HepG2 (cell line): ENCODE measurements around the gene PDE3A. TPM values are rescaled to one million over a fixed set of nuclear protein-coding genes. Genes with fewer than 3 reads are reported as not detected.

Experiments used
- ATAC-seq: fragments of 200-7000 bp; cut with Tn5 transposase; 3 replicates; pipeline ENCODE4 v1.9.1; 2020; ENCODE audit warnings: mild to moderate bottlenecking, moderate library complexity
- BruUV-seq: library from RNA; stranded (reverse); fragments of 400-500 nt; replicated peaks from 2 replicates; lab custom pipeline; 2021; lab: Mats Ljungman, UMichigan
- CTCF ChIA-PET: fragments of 300-600 bp; formaldehyde crosslinking; extraction: SDS; loops from one replicate; lab custom pipeline; 2021; ENCODE audit warnings: low total read pairs, inconsistent platforms, low intra/inter-chr PET ratio; lab: Yijun Ruan, JAX
- POLR2A ChIA-PET: fragments of 350-600 bp; sonication (Branson Sonifier 250); formaldehyde crosslinking; loops from one replicate; lab custom pipeline; 2020; ENCODE audit warnings: antibody characterized with exemption, inconsistent platforms; lab: Yijun Ruan, JAX
- DNase-seq: peaks from one replicate; pipeline ENCODE4 v3.0.0-alpha.2; 2015; ENCODE audit warnings: low spot score
- FAIRE-seq: peaks from 3 replicates; lab custom pipeline; 2011; peaks lifted over from hg19 to GRCh38; lab: Jason Lieb, UNC
- H2AFZ ChIP-seq: one replicate; pipeline ENCODE4 v1.6.1; 2011; ENCODE audit warnings: low read length, inconsistent platforms
- H3K27ac ChIP-seq: fragments of 300-600 bp; 3 replicates; pipeline ENCODE4 v1.8.0; 2011; ENCODE audit warnings: mixed run types, mild to moderate bottlenecking, mixed read lengths, low read length, inconsistent platforms; ENCODE audit not compliant: insufficient read depth; ENCODE audit errors: extremely low read length
- H3K27me3 ChIP-seq, 2 experiments: fragments of 200-600 bp in 1 of 2; 2 replicates in 1 of 2; 3 replicates in 1 of 2; pipeline versions ENCODE4 v1.6.0 to v1.8.0; 2011; ENCODE audit warnings: low read length in 2 of 2, mild to moderate bottlenecking in 2 of 2, moderate library complexity in 2 of 2, inconsistent platforms in 1 of 2; ENCODE audit not compliant: insufficient read depth in 2 of 2, control insufficient read depth in 1 of 2
- H3K36me3 ChIP-seq, 2 experiments: fragments of 200-600 bp in 1 of 2; replicated peaks in 1 of 2; 2 replicates in 1 of 2; 3 replicates in 1 of 2; pipeline versions ENCODE4 v1.5.1 to v1.8.0; 2011; ENCODE audit warnings: low read length in 2 of 2, inconsistent platforms in 1 of 2; ENCODE audit not compliant: insufficient read depth in 2 of 2, control insufficient read depth in 1 of 2
- H3K4me1 ChIP-seq: 2 replicates; pipeline ENCODE4 v1.5.1; 2012; ENCODE audit warnings: low read length, inconsistent platforms; ENCODE audit not compliant: insufficient read depth
- H3K4me2 ChIP-seq: 2 replicates; pipeline ENCODE4 v1.6.0; 2011; ENCODE audit warnings: low read depth, low read length, inconsistent platforms
- H3K4me3 ChIP-seq, 3 experiments: fragments of 200-600 bp in 1 of 3; sonication (generic), shearing (Covaris generic) in 1 of 3; replicated peaks in 1 of 3; 2 replicates each; pipeline ENCODE4 v1.5.1; 2011 to 2016; ENCODE audit warnings: low read length in 3 of 3, inconsistent platforms in 2 of 3, low read depth in 2 of 3, mild to moderate bottlenecking in 2 of 3, control low read depth in 1 of 3, mixed read lengths in 1 of 3; ENCODE audit not compliant: insufficient read depth in 1 of 3
- H3K79me2 ChIP-seq: one replicate; pipeline ENCODE4 v1.6.1; 2011; ENCODE audit warnings: low read length, inconsistent platforms; ENCODE audit not compliant: insufficient read depth
- H3K9ac ChIP-seq: 2 replicates; pipeline ENCODE4 v1.6.0; 2011; ENCODE audit warnings: mild to moderate bottlenecking, low read depth, low read length, inconsistent platforms; ENCODE audit not compliant: insufficient read depth
- H3K9me3 ChIP-seq: 2 replicates; pipeline ENCODE4 v1.5.1; 2012; ENCODE audit warnings: mild to moderate bottlenecking, low read length
- H4K20me1 ChIP-seq: 2 replicates; pipeline ENCODE4 v1.6.0; 2011; ENCODE audit warnings: inconsistent platforms, mild to moderate bottlenecking, low read length, moderate library complexity; ENCODE audit not compliant: insufficient read depth
- AGO1 ChIP-seq: fragments of 200-400 bp; formaldehyde crosslinking; IDR thresholded peaks from 2 replicates; pipeline ENCODE4 v1.6.1; 2017; ENCODE audit warnings: mild to moderate bottlenecking, low read depth, low read length, moderate library complexity; ENCODE audit not compliant: poor library complexity, severe bottlenecking
- CENPT ChIP-seq: sonication (generic); formaldehyde crosslinking; IDR thresholded peaks from 2 replicates; pipeline ENCODE4 v1.8.0; 2022; ENCODE audit warnings: low read depth, mild to moderate bottlenecking, moderate library complexity, missing genetic modification reagents
- MYNN ChIP-seq: sonication (generic); formaldehyde crosslinking; IDR thresholded peaks from 2 replicates; pipeline ENCODE4 v1.4.0; 2020; ENCODE audit warnings: mild to moderate bottlenecking, low read depth, missing genetic modification reagents
- NFIC ChIP-seq: IDR thresholded peaks from 2 replicates; pipeline ENCODE4 v1.6.1; 2012; ENCODE audit warnings: mild to moderate bottlenecking, low read length, inconsistent platforms
- PHF5A ChIP-seq: IDR thresholded peaks from one replicate; pipeline ENCODE4 v1.6.1; 2018; ENCODE audit warnings: low read depth, missing genetic modification reagents; ENCODE audit not compliant: unreplicated experiment
- POLR2AphosphoS5 ChIP-seq: IDR thresholded peaks from 2 replicates; pipeline ENCODE4 v1.6.1; 2012; ENCODE audit warnings: low read depth, low read length
- TCF7 ChIP-seq: sonication (generic); IDR thresholded peaks from 2 replicates; pipeline ENCODE4 v1.6.1; 2016; ENCODE audit warnings: antibody characterized with exemption, low read depth
- ZNF850 ChIP-seq: sonication (generic); formaldehyde crosslinking; conservative IDR thresholded peaks from 2 replicates; pipeline ENCODE4 v1.9.0; 2021; ENCODE audit warnings: mild to moderate bottlenecking, missing genetic modification reagents
- WGBS: methylation state at CpG from one replicate; pipeline ENCODE4 v1.1.6; 2017; ENCODE audit warnings: low lambda C conversion rate; 5-methylcytosine and 5-hydroxymethylcytosine counted together
- in situ Hi-C: cut with HindIII; loops from 2 replicates; pipeline ENCODE4 v1.10.0; 2017; ENCODE audit warnings: low pct_unique_long_range_greater_than_20kb; ENCODE audit not compliant: extremely low pct_ligation_motif_present
- intact Hi-C: fragments of 100-400 bp; cut with micrococcal nuclease; formaldehyde crosslinking; loops from one replicate; pipeline ENCODE4 v1.10.0; 2022; ENCODE audit not compliant: unreplicated experiment
- polyA plus RNA-seq, 8 experiments: library from polyadenylated mRNA; depleted of rRNA in 3 of 8; stranded (reverse) in 7 of 8; unstranded in 1 of 8; fragments of >200 nt; fragmentation: Illumina TruSeq in 4 of 8; extraction: Trizol in 4 of 8; gene quantifications; 2 replicates each; pipeline versions ENCODE4 v1.2.1 to v1.2.3, GENCODE V29; 2011 to 2016; ENCODE audit warnings: low read depth in 4 of 8, missing spikeins in 1 of 8, mixed read lengths in 1 of 8; ENCODE audit not compliant: insufficient read depth in 1 of 8
- total RNA-seq, 5 experiments: library from RNA; depleted of rRNA; stranded (reverse); fragments of >200 nt; fragmentation: Illumina TruSeq; extraction: Trizol; gene quantifications; 2 replicates each; pipeline ENCODE4 v1.2.3, GENCODE V29; 2016; ENCODE audit warnings: low read depth in 1 of 5
- TF ChIP-seq, protein P1 (sequence below): fragments of 450-650 bp; IDR thresholded peaks from 2 replicates; pipeline ENCODE4 v1.6.1; 2017; ENCODE audit warnings: mild to moderate bottlenecking
- TF ChIP-seq, protein P2 (sequence below): sonication (generic); formaldehyde crosslinking; IDR thresholded peaks from 2 replicates; pipeline ENCODE4 v1.5.0; 2020; ENCODE audit warnings: missing genetic modification reagents

PDE3A gene
- total and polyA plus RNA-seq, 2 of the 13 experiments (the other 11 are each of a cell fraction or from before 2014, with no cell fraction given), result 0.77 to 1.5 TPM

- TF ChIP-seq, protein P1, sequence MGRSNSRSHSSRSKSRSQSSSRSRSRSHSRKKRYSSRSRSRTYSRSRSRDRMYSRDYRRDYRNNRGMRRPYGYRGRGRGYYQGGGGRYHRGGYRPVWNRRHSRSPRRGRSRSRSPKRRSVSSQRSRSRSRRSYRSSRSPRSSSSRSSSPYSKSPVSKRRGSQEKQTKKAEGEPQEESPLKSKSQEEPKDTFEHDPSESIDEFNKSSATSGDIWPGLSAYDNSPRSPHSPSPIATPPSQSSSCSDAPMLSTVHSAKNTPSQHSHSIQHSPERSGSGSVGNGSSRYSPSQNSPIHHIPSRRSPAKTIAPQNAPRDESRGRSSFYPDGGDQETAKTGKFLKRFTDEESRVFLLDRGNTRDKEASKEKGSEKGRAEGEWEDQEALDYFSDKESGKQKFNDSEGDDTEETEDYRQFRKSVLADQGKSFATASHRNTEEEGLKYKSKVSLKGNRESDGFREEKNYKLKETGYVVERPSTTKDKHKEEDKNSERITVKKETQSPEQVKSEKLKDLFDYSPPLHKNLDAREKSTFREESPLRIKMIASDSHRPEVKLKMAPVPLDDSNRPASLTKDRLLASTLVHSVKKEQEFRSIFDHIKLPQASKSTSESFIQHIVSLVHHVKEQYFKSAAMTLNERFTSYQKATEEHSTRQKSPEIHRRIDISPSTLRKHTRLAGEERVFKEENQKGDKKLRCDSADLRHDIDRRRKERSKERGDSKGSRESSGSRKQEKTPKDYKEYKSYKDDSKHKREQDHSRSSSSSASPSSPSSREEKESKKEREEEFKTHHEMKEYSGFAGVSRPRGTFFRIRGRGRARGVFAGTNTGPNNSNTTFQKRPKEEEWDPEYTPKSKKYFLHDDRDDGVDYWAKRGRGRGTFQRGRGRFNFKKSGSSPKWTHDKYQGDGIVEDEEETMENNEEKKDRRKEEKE, result no peak
- TF ChIP-seq TCF7 (no peak), POLR2AphosphoS5 (no peak), PHF5A (CRISPR knock-in tag) (no peak)
- TF ChIP-seq, protein P2, sequence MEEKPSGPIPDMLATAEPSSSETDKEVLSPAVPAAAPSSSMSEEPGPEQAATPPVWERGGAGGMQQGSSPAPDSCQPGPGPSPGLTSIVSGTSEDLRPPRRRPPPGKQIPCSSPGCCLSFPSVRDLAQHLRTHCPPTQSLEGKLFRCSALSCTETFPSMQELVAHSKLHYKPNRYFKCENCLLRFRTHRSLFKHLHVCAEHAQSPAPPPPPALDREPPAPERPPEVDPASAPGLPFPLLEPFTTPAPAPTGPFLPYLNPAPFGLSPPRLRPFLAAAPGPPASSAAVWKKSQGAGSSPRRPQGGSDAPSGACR (CRISPR knock-in tag), result no peak
Measured at GRCh38 chr12:20443792-20444191, 75.5 kb downstream of the PDE3A start (continued).

GRCh38 chr12:20444595-20445170, 76.3 kb downstream of the PDE3A start:
- intact Hi-C loops, result no loop called here
- TF ChIP-seq NFIC (no peak), MYNN (CRISPR knock-in tag) (no peak), AGO1 (no peak), CENPT (CRISPR knock-in tag) (no peak), ZNF850 (no peak)
- Histone ChIP-seq H3K9ac (no peak overlapping the region), H3K9me3 (no peaks in the 10 kb centered on the region), H3K4me3 (no peak overlapping the region), H3K4me1 (no peaks in the 10 kb centered on the region), H3K79me2 (no peaks in the 10 kb centered on the region), H3K27me3 (no peaks in the 10 kb centered on the region), H2AFZ (no peak overlapping the region), H3K4me2 (no peak overlapping the region), H4K20me1 (no peaks in the 10 kb centered on the region), H3K36me3 (no peaks in the 10 kb centered on the region), H3K27ac (no peak overlapping the region)
- ChIA-PET CTCF (no interaction called here), POLR2A (no interaction called here)
- no TSS peak for BruUV-seq
- 47% methylated on average over 6 of the region's 6 CpGs for WGBS
- ATAC-seq (no peak), DNase-seq (no peak), FAIRE-seq (no peak)
- in situ Hi-C loops, result no loop called here
